Endothelial cell of umbilical vein (primary cell): ENCODE measurements around the gene ADM5.
A peak's percentile ranks its signal among the peaks of the same experiment; 100 is the strongest.

Experiments used
- CTCF ChIP-seq, 2 donors: IDR thresholded peaks; 1 replicate in 1 of 2; 2 replicates in 1 of 2; pipeline ENCODE4 v1.5.1; 2011; ENCODE audit warnings: low read length in 2 of 2, mild to moderate bottlenecking in 2 of 2, moderate library complexity in 2 of 2, control low read depth in 1 of 2, inconsistent platforms in 1 of 2, low read depth in 1 of 2; ENCODE audit not compliant: insufficient read depth in 1 of 2; ENCODE audit errors: extremely low read depth in 1 of 2
- EZH2 ChIP-seq: IDR thresholded peaks from 2 replicates; pipeline ENCODE4 v1.6.1; 2012; ENCODE audit warnings: borderline replicate concordance, low read depth, mild to moderate bottlenecking, moderate library complexity, low read length, inconsistent platforms; ENCODE audit not compliant: severe bottlenecking
- FOS ChIP-seq: IDR thresholded peaks from 2 replicates; pipeline ENCODE4 v1.6.1; 2011; ENCODE audit warnings: mild to moderate bottlenecking, low read length, moderate library complexity, borderline replicate concordance; ENCODE audit not compliant: insufficient read depth
- JUN ChIP-seq: IDR thresholded peaks from 2 replicates; pipeline ENCODE4 v1.6.1; 2011; ENCODE audit warnings: borderline replicate concordance, low read depth; ENCODE audit not compliant: insufficient read length, insufficient read depth
- POLR2A ChIP-seq: IDR thresholded peaks from 2 replicates; pipeline ENCODE4 v1.6.1; 2012; ENCODE audit warnings: low read depth, mild to moderate bottlenecking, control low read depth, low read length

- TF ChIP-seq POLR2A (no peak), CTCF (IDR thresholded peaks at IDR 0.05; ENCODE audit: extremely low read depth in 1 of 2, insufficient read depth in 1 of 2, low read depth in 1 of 2, low read length in 2 of 2) (no peak), EZH2 (no peak), FOS (peak; percentile 49), JUN (no peak)
Measured at GRCh38 chr19:49710372-49710951, 21.1 kb downstream of the ADM5 start.
